ENCODE results near the gene BDKRB1.

The BDKRB1 gene

DNA sequence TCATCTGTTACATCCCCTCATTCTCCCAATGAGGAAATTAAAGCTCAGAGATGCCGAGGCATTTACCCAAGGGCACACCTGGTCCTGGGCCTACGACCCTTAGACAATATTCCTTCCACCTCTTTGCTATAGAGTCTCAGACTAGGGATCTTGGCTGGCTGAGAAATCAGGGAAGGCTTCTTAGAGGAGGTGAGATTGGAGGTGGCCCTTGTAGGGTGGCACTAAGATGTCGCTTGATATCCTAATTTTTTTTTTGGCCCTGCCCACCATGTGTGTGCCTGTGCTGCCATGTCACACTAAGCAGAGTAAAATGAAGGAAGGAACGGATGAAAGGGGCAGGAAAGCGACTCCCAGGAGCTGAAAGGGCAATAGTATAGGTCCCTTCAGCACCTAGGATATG lies 30.8 kb upstream of the BDKRB1 start:
- TF ChIP-seq EGR1 (IDR thresholded peaks at IDR 0.05) (no peak), FOXM1 (IDR thresholded peaks at IDR 0.05; ENCODE audit: borderline replicate concordance, low read depth) (no peak), EP300 (IDR thresholded peaks at IDR 0.05; ENCODE audit: borderline replicate concordance) (no peak), TCF12 (IDR thresholded peaks at IDR 0.05; ENCODE audit: low read depth) (no peak), TEAD4 (IDR thresholded peaks at IDR 0.05) (no peak), CEBPB (IDR thresholded peaks at IDR 0.05) (no peak), RAD21 (IDR thresholded peaks at IDR 0.05; ENCODE audit: low read depth) (no peak), NFIC (IDR thresholded peaks at IDR 0.05) (no peak), TAF1 (IDR thresholded peaks at IDR 0.05; ENCODE audit: low read depth) (no peak), ZBTB7A (IDR thresholded peaks at IDR 0.05; ENCODE audit: low read depth) (no peak), USF1 (IDR thresholded peaks at IDR 0.05) (no peak), YY1 (IDR thresholded peaks at IDR 0.05; ENCODE audit: low read depth) (no peak), CREB1 (IDR thresholded peaks at IDR 0.05; ENCODE audit: low read depth) (no peak)
- TF ChIP-seq, protein P1, sequence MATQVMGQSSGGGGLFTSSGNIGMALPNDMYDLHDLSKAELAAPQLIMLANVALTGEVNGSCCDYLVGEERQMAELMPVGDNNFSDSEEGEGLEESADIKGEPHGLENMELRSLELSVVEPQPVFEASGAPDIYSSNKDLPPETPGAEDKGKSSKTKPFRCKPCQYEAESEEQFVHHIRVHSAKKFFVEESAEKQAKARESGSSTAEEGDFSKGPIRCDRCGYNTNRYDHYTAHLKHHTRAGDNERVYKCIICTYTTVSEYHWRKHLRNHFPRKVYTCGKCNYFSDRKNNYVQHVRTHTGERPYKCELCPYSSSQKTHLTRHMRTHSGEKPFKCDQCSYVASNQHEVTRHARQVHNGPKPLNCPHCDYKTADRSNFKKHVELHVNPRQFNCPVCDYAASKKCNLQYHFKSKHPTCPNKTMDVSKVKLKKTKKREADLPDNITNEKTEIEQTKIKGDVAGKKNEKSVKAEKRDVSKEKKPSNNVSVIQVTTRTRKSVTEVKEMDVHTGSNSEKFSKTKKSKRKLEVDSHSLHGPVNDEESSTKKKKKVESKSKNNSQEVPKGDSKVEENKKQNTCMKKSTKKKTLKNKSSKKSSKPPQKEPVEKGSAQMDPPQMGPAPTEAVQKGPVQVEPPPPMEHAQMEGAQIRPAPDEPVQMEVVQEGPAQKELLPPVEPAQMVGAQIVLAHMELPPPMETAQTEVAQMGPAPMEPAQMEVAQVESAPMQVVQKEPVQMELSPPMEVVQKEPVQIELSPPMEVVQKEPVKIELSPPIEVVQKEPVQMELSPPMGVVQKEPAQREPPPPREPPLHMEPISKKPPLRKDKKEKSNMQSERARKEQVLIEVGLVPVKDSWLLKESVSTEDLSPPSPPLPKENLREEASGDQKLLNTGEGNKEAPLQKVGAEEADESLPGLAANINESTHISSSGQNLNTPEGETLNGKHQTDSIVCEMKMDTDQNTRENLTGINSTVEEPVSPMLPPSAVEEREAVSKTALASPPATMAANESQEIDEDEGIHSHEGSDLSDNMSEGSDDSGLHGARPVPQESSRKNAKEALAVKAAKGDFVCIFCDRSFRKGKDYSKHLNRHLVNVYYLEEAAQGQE (IDR thresholded peaks at IDR 0.05; ENCODE audit: low read depth), result no peak
- TF ChIP-seq, protein P2, sequence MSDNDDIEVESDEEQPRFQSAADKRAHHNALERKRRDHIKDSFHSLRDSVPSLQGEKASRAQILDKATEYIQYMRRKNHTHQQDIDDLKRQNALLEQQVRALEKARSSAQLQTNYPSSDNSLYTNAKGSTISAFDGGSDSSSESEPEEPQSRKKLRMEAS (IDR thresholded peaks at IDR 0.05), result no peak

- no peak for TF ChIP-seq YY1 (IDR thresholded peaks at IDR 0.05; ENCODE audit: low read depth)
- TF ChIP-seq EP300 (IDR thresholded peaks at IDR 0.05; ENCODE audit: borderline replicate concordance), result no peak
- no peak for TF ChIP-seq TAF1 (IDR thresholded peaks at IDR 0.05; ENCODE audit: low read depth)
Measured at GRCh38 chr14:96225745-96226151, 30.3 kb upstream of the BDKRB1 start.

- TF ChIP-seq TCF12 (IDR thresholded peaks at IDR 0.05; ENCODE audit: low read depth) (no peak), EGR1 (IDR thresholded peaks at IDR 0.05) (no peak), FOXM1 (IDR thresholded peaks at IDR 0.05; ENCODE audit: borderline replicate concordance, low read depth) (no peak), TEAD4 (IDR thresholded peaks at IDR 0.05) (no peak), RAD21 (IDR thresholded peaks at IDR 0.05; ENCODE audit: low read depth) (no peak), ZBTB7A (IDR thresholded peaks at IDR 0.05; ENCODE audit: low read depth) (no peak), CEBPB (IDR thresholded peaks at IDR 0.05) (no peak), NFIC (IDR thresholded peaks at IDR 0.05) (no peak), YY1 (IDR thresholded peaks at IDR 0.05; ENCODE audit: low read depth) (no peak), USF1 (IDR thresholded peaks at IDR 0.05) (no peak), CREB1 (IDR thresholded peaks at IDR 0.05; ENCODE audit: low read depth) (no peak), EP300 (IDR thresholded peaks at IDR 0.05; ENCODE audit: borderline replicate concordance) (no peak), TAF1 (IDR thresholded peaks at IDR 0.05; ENCODE audit: low read depth) (no peak)
- TF ChIP-seq, protein P2 (IDR thresholded peaks at IDR 0.05), result no peak
- TF ChIP-seq, protein P1 (IDR thresholded peaks at IDR 0.05; ENCODE audit: low read depth), result no peak
Measured at GRCh38 chr14:96227428-96227827, 28.6 kb upstream of the BDKRB1 start.

- no peak for TF ChIP-seq RAD21 (IDR thresholded peaks at IDR 0.05; ENCODE audit: low read depth)
- no peak for TF ChIP-seq ZBTB7A (IDR thresholded peaks at IDR 0.05; ENCODE audit: low read depth)
- TF ChIP-seq USF1 (IDR thresholded peaks at IDR 0.05), result no peak
- no peak for TF ChIP-seq TCF12 (IDR thresholded peaks at IDR 0.05; ENCODE audit: low read depth)
- no peak for TF ChIP-seq CREB1 (IDR thresholded peaks at IDR 0.05; ENCODE audit: low read depth)
- TF ChIP-seq, protein P2 (IDR thresholded peaks at IDR 0.05), result no peak
- no peak for TF ChIP-seq TAF1 (IDR thresholded peaks at IDR 0.05; ENCODE audit: low read depth)
- TF ChIP-seq CEBPB (IDR thresholded peaks at IDR 0.05), result no peak
- no peak for TF ChIP-seq FOXM1 (IDR thresholded peaks at IDR 0.05; ENCODE audit: borderline replicate concordance, low read depth)
- no peak for TF ChIP-seq NFIC (IDR thresholded peaks at IDR 0.05)
- TF ChIP-seq EGR1 (IDR thresholded peaks at IDR 0.05), result no peak
- TF ChIP-seq EP300 (IDR thresholded peaks at IDR 0.05; ENCODE audit: borderline replicate concordance), result no peak
- TF ChIP-seq, protein P1 (IDR thresholded peaks at IDR 0.05; ENCODE audit: low read depth), result no peak
- no peak for TF ChIP-seq YY1 (IDR thresholded peaks at IDR 0.05; ENCODE audit: low read depth)
- TF ChIP-seq TEAD4 (IDR thresholded peaks at IDR 0.05), result no peak
Measured at GRCh38 chr14:96229315-96229714, 26.7 kb upstream of the BDKRB1 start.
